A549 treated with dexamethasone at 1 μM for 4 hours (cell line): ENCODE measurements around the gene OR2D2. TPM values are rescaled to one million over a fixed set of nuclear protein-coding genes. Genes with fewer than 3 reads are reported as not detected.

Experiments used
- total RNA-seq: library from RNA; stranded (reverse); fragments of 200-300 nt; extraction: Qiagen RNA extraction; gene quantifications from 5 replicates; pipeline ENCODE4 v1.2.3, GENCODE V29; 2022

The OR2D2 gene, protein sequence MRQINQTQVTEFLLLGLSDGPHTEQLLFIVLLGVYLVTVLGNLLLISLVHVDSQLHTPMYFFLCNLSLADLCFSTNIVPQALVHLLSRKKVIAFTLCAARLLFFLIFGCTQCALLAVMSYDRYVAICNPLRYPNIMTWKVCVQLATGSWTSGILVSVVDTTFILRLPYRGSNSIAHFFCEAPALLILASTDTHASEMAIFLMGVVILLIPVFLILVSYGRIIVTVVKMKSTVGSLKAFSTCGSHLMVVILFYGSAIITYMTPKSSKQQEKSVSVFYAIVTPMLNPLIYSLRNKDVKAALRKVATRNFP
- not detected in 5 replicates for total RNA-seq

GRCh38 chr11:6892400-6892799, at the start of gene OR2D2:
Gene OR2D2 (minus strand): TSS chr11:6892500. CDS start chr11:6892500, 0 bp downstream.

DNA sequence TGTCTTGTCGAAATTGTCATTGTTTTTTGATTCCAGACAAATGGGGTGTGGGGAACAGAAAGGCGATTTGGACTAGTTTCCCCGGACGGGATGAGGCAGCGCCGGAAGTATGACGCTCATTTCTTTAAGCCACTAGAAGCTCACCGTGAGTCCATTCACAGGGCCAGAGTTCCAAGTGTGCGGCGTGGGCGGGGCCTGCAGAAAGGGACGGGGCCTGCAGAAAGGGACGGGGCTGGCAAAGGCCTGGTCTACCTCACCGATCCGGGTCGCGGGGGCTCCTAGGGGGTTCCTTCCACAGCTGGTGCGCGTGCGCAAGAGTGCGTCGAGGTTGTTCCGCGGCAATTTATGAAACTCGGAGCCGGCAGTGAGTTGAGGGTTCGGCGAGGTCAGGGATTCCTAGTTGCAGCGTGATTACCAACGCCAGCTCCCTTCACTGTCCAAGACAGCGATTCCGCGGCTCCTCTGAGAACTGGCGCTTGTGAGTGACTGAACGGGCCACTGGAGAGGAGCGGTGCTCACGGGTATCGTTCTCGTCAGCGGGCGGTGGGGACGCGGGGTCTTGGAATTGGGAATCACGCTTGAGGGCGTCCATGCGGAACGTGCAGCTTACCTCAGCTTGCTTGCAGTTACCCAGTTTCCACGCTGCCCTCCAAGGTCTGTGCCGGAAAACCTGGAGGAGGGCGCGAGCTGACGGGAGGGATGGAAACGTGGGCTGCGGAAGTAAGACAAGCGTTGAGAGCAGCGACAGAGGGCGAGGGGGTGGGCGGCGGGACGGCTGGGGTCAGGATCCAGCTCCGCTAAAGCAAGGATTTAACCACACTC, 34.1 kb upstream of the OR2D2 start, which contains the start of gene ZNF215:
TSS of gene ZNF215 (plus strand) at position 219 of the 822 bp plus-strand sequence. CDS start 5,847 bp downstream, outside the sequence.

DNA sequence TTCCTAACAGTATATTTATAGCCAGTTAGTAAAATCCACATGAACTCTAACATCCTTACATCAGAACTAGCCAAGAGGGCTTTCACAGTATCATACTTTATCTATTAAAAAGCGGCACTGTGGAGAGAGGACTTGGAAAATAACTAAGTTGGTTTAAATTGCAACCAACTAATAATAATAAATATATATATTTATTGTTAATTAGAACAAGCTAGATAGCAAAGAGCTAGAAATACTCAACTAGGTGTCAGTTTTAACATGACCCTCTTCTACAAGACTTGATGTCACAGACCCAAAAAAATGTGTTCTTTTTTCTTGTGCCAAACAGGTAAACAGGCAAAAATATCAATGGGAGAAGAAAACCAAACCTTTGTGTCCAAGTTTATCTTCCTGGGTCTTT, 28.4 kb upstream of the OR2D2 start, which contains the start of gene OR2D3:
TSS of gene OR2D3 (plus strand) at position 301 of the 400 bp plus-strand sequence. CDS start at position 301, 0 bp downstream.

DNA sequence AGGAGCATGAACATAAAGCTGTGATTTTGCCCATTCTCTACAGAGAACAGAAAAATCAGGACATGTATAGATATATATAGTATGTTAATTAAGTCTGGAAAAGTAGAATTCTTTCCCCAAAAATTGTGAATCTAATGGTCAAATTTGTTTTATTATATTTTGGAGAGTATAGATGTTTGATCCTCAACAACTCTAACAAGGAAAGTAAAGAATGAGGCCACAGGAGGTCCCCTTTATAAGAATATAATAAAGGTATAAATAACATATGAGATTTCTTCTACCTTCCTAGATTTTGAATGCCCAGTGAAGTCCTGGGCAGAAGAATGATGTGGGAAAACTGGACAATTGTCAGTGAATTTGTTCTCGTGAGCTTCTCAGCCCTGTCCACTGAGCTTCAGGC, 16.0 kb downstream of the OR2D2 start, which contains the start of gene OR10A4:
TSS of gene OR10A4 (plus strand) at position 301 of the 400 bp plus-strand sequence. CDS start at position 324, 23 bp downstream.

DNA sequence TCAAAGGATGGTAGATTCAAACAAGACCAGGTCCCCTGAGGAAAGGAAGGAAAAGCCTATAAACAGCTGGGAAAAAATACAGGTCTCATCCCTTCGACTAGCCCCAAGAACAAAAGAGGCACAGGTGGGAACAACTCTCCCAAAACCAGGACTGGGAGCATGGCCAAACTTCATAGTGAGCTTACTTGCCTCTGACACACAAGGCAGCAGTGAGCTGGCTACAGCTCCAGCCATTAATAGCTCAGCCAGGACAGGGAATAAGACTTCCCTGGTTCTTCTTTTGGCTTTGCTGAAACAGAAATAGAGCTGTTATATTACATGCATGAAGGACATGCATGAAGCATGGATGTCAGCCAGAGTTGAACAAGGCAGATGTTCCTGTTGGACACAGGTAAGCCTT, 29.3 kb downstream of the OR2D2 start, which contains the start of gene OR10A2:
TSS of gene OR10A2 (plus strand) at position 97 of the 400 bp plus-strand sequence. CDS start 6,698 bp downstream, outside the sequence.

DNA sequence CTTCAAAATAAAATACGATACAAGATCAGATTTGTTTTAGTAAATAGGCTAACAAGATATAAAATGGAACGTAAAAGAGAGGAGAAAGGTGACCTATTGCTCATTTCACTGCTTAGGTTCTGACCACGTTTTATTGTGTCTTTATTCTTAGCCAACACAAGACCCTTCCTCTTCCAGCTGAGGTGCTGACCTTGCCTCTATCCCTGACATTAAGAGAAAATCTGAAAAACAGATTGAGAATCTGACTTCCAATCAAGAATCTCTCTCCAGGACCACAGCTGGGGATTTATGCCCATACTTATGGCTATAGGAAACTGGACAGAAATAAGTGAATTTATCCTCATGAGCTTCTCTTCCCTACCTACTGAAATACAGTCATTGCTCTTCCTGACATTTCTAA, 46.9 kb downstream of the OR2D2 start, which contains the start of gene OR10A5:
TSS of gene OR10A5 (plus strand) at position 301 of the 400 bp plus-strand sequence. CDS start at position 301, 0 bp downstream.

Other genes with a start within 250 kb of the OR2D2 start
- gene DCHS1, start 236.7 kb downstream of the OR2D2 start, total RNA-seq, result 0.07 to 0.15 TPM (median 0.09 TPM) in 5 replicates
- 79.3 to 116 TPM (median 95.2 TPM) in 5 replicates for gene MRPL17, start 209.2 kb downstream of the OR2D2 start, total RNA-seq
- 0.05 to 0.08 TPM (median 0.05 TPM) in 3 of 5 replicates, not detected in the others for gene OR2AG2, start 120.5 kb downstream of the OR2D2 start, total RNA-seq
- not detected in 5 replicates for gene OR2AG1, start 109.5 kb downstream of the OR2D2 start, total RNA-seq
- gene OR6A2, start 92.8 kb downstream of the OR2D2 start, total RNA-seq, result not detected in 5 replicates
- gene OR10A5, start 46.8 kb downstream of the OR2D2 start, total RNA-seq, result not detected in 5 replicates
- not detected in 5 replicates for gene OR10A2, start 29.4 kb downstream of the OR2D2 start, total RNA-seq
- not detected in 5 replicates for gene OR10A4, start 15.9 kb downstream of the OR2D2 start, total RNA-seq
- gene OR2D3, start 28.5 kb upstream of the OR2D2 start, total RNA-seq, result not detected in 5 replicates
- 0.76 to 1.2 TPM (median 0.97 TPM) in 5 replicates for gene ZNF215, start 33.9 kb upstream of the OR2D2 start, total RNA-seq
- gene ZNF214, start 127.8 kb upstream of the OR2D2 start, total RNA-seq, result 0.54 to 1.1 TPM (median 0.88 TPM) in 5 replicates
- not detected in 5 replicates for gene NLRP14, start 128.0 kb upstream of the OR2D2 start, total RNA-seq
- not detected in 5 replicates for gene RBMXL2, start 196.5 kb upstream of the OR2D2 start, total RNA-seq